ENCODE data around the gene JPT2. TPM values are rescaled to one million over a fixed set of nuclear protein-coding genes. Genes with fewer than 3 reads are reported as not detected.

Gene JPT2
- total RNA-seq, 1 donor from 2014 or later: 48.7 TPM

DNA sequence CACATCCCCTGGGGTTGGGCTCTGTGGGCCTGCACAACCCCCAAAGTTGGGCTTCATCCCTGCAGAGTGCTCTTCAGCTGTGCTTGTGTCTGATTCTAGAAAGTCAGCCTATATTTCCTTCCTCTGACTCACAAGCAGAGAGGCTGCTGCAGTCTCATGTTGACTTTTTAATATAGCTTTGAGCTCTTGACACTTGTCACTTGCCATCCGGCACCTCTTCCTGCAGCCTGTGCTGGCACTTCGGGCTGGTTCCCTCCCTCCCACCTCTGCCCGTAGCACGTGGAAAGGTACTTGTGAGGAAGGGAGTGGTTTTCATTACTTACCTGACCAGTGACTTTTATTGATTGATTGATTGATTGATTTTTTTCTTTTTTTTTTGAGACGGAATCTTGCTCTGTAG lies 19.0 kb upstream of the JPT2 start:
- H3K27ac Mint-ChIP-seq: no peak overlapping the region
- H3K36me3 Mint-ChIP-seq (ENCODE audit: low read depth): peaks cover 64% of the 10 kb centered on the region
- H3K9me3 Mint-ChIP-seq: no peaks in the 10 kb centered on the region
- POLR2A ChIA-PET: interaction anchor here (0.6 kb wide), 1 partner anchor 46 kb away, joined by 6 read pairs; no protein-coding TSS in a partner anchor
- no peak for ATAC-seq (ENCODE audit: low read depth)
- no peaks in the 10 kb centered on the region for H3K27me3 Mint-ChIP-seq
- no peak overlapping the region for H3K4me3 Mint-ChIP-seq
- CTCF ChIA-PET: no interaction called here
- no peaks in the 10 kb centered on the region for H3K4me1 Mint-ChIP-seq
- intact Hi-C loops (cut with micrococcal nuclease): no loop called here
- no peak for DNase-seq
- TF ChIP-seq, protein P1, sequence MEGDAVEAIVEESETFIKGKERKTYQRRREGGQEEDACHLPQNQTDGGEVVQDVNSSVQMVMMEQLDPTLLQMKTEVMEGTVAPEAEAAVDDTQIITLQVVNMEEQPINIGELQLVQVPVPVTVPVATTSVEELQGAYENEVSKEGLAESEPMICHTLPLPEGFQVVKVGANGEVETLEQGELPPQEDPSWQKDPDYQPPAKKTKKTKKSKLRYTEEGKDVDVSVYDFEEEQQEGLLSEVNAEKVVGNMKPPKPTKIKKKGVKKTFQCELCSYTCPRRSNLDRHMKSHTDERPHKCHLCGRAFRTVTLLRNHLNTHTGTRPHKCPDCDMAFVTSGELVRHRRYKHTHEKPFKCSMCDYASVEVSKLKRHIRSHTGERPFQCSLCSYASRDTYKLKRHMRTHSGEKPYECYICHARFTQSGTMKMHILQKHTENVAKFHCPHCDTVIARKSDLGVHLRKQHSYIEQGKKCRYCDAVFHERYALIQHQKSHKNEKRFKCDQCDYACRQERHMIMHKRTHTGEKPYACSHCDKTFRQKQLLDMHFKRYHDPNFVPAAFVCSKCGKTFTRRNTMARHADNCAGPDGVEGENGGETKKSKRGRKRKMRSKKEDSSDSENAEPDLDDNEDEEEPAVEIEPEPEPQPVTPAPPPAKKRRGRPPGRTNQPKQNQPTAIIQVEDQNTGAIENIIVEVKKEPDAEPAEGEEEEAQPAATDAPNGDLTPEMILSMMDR (IDR thresholded peaks at IDR 0.05): no peak

DNA sequence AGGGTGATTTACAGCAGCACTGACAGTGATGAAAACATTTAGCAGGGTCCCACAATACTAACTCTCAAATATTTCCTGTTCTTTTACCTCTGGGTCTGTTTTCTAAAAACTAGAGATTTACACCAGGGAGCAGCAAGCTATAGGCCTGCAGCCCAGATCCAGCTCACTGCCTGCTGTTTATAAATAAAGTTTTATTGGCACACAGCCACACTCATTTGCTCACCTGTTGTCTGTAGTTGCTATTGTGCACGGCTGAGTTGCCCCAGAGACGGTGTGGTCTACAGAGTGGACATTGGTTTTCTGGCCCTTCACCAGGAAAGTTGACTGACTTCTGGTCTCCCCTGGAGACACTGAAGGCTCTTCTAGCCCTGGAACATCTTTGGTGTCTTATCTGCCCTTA lies 16.3 kb upstream of the JPT2 start:
- Mint-ChIP-seq H3K9me3 (no peaks in the 10 kb centered on the region), H3K4me3 (no peak overlapping the region), H3K27me3 (no peaks in the 10 kb centered on the region), H3K36me3 (ENCODE audit: low read depth) (peaks cover 69% of the 10 kb centered on the region), H3K4me1 (no peaks in the 10 kb centered on the region), H3K27ac (no peak overlapping the region)
- ChIA-PET CTCF (no interaction called here), POLR2A (no interaction called here)
- TF ChIP-seq, protein P1 (IDR thresholded peaks at IDR 0.05): no peak
- ATAC-seq (ENCODE audit: low read depth) (no peak), DNase-seq (no peak)
- intact Hi-C loops (cut with micrococcal nuclease): no loop called here

DNA sequence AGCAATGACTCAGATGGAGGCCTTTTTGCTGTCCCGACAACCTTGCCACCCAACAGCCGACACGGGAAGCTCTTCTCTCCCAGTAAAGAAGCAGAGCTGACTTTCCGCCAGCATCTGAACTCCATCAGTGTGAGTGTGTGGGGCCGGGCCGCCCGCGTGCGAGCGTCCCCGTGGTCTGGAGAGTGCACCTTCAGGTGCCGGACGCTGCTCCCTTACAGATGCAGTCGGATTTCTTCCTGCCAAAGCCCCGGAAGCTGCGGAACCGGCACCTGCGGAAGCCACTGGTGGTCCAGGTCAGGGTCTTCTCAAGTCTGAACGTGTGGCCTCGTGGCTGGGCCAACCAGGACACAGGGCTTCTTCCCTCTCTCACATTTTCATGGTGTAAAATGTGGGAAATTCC lies 15.5 kb upstream of the JPT2 start:
- ATAC-seq (ENCODE audit: low read depth) (no peak), DNase-seq (no peak)
- H3K4me1 Mint-ChIP-seq: no peaks in the 10 kb centered on the region
- TF ChIP-seq, protein P1 (IDR thresholded peaks at IDR 0.05): no peak
- intact Hi-C loops (cut with micrococcal nuclease): no loop called here
- H3K27me3 Mint-ChIP-seq: no peaks in the 10 kb centered on the region
- ChIA-PET POLR2A (no interaction called here), CTCF (no interaction called here)
- H3K36me3 Mint-ChIP-seq (ENCODE audit: low read depth): peaks cover 73% of the 10 kb centered on the region
- no peak overlapping the region for H3K27ac Mint-ChIP-seq
- H3K4me3 Mint-ChIP-seq: no peak overlapping the region
- H3K9me3 Mint-ChIP-seq: no peaks in the 10 kb centered on the region

DNA sequence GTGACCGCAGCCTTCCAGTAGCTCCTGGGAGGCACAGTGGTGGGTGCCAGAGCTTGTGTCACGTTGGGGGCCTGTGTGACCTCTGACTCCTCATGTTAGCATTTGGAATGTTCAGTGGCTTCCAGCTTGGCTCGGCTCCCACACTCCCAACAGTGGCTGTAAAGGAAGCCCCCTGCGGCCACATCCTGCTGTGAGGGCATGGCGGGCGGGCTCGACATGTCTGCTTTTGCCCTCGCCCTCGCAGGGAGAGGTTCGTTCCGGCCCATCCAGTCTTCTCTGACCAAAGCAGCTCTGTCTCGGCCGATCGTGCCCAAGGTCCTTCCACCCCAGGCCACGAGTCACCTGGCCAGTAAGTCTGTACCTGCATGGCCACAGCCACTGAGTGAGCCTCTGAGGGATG lies 12.2 kb upstream of the JPT2 start:
- DNase-seq (no peak), ATAC-seq (ENCODE audit: low read depth) (no peak)
- Mint-ChIP-seq H3K9me3 (no peaks in the 10 kb centered on the region), H3K4me1 (no peaks in the 10 kb centered on the region), H3K36me3 (ENCODE audit: low read depth) (peaks cover 84% of the 10 kb centered on the region), H3K4me3 (no peak overlapping the region), H3K27ac (no peak overlapping the region), H3K27me3 (no peaks in the 10 kb centered on the region)
- ChIA-PET CTCF (no interaction called here), POLR2A (interaction anchor here (0.5 kb wide), 1 partner anchor 88 kb away, joined by 3 read pairs; no protein-coding TSS in a partner anchor)
- TF ChIP-seq, protein P1 (IDR thresholded peaks at IDR 0.05): no peak
- intact Hi-C loops (cut with micrococcal nuclease): no loop called here

DNA sequence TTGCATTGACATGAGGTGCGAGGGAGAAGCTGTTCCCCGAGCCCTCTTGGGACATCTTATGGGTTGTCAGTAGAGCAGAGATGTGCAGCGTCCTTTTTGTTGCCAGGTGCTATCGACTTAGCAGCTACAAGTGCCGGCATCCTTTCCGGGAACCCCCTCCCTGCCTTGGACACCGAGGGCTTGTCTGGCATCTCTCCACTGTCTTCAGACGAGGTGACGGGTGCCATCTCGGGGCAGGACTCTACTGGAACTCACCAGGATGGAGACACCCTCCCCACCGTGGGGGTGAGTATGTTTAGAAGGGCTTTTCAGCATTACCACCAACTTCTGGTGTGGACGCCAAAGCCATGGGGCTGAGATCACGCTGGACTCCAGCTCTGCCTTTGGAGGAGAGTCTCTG lies 11.8 kb upstream of the JPT2 start:
- intact Hi-C loops (cut with micrococcal nuclease): no loop called here
- H3K4me3 Mint-ChIP-seq: no peak overlapping the region

More for the DNA sequence above, 11.8 kb upstream of the JPT2 start:
- Mint-ChIP-seq H3K4me1 (no peaks in the 10 kb centered on the region), H3K9me3 (no peaks in the 10 kb centered on the region), H3K27ac (no peak overlapping the region), H3K27me3 (no peaks in the 10 kb centered on the region), H3K36me3 (ENCODE audit: low read depth) (peaks cover 89% of the 10 kb centered on the region)
- DNase-seq (no peak), ATAC-seq (ENCODE audit: low read depth) (no peak)
- TF ChIP-seq, protein P1 (IDR thresholded peaks at IDR 0.05): no peak
- POLR2A ChIA-PET: no interaction called here
- CTCF ChIA-PET: no interaction called here
